ENCODE data around the gene MIAT.

GRCh38 chr22:26684168-26684567 is 26.8 kb downstream of the MIAT start:
- TF ChIP-seq, protein P1, sequence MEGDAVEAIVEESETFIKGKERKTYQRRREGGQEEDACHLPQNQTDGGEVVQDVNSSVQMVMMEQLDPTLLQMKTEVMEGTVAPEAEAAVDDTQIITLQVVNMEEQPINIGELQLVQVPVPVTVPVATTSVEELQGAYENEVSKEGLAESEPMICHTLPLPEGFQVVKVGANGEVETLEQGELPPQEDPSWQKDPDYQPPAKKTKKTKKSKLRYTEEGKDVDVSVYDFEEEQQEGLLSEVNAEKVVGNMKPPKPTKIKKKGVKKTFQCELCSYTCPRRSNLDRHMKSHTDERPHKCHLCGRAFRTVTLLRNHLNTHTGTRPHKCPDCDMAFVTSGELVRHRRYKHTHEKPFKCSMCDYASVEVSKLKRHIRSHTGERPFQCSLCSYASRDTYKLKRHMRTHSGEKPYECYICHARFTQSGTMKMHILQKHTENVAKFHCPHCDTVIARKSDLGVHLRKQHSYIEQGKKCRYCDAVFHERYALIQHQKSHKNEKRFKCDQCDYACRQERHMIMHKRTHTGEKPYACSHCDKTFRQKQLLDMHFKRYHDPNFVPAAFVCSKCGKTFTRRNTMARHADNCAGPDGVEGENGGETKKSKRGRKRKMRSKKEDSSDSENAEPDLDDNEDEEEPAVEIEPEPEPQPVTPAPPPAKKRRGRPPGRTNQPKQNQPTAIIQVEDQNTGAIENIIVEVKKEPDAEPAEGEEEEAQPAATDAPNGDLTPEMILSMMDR (IDR thresholded peaks at IDR 0.05): no peak
- no peak for TF ChIP-seq POLR2A (IDR thresholded peaks at IDR 0.05)
- TF ChIP-seq POLR2AphosphoS5 (IDR thresholded peaks at IDR 0.05): no peak
- no peak for TF ChIP-seq EP300 (IDR thresholded peaks at IDR 0.05)
